HG02798 (cell line): Measurements from ENCODE around the gene RETREG2.
"Not testable (repeated sequence)": the region's sequence is repeated elsewhere in the genome, so short reads cannot be mapped to it uniquely, and the experiment has no call there.

Experiments
- ATAC-seq: cut with Tn5 transposase; IDR thresholded peaks from one replicate; pipeline ENCODE4 v1.9.1; 2021; ENCODE audit warnings: mild to moderate bottlenecking; ENCODE audit not compliant: unreplicated experiment, poor library complexity

Gene RETREG2

DNA sequence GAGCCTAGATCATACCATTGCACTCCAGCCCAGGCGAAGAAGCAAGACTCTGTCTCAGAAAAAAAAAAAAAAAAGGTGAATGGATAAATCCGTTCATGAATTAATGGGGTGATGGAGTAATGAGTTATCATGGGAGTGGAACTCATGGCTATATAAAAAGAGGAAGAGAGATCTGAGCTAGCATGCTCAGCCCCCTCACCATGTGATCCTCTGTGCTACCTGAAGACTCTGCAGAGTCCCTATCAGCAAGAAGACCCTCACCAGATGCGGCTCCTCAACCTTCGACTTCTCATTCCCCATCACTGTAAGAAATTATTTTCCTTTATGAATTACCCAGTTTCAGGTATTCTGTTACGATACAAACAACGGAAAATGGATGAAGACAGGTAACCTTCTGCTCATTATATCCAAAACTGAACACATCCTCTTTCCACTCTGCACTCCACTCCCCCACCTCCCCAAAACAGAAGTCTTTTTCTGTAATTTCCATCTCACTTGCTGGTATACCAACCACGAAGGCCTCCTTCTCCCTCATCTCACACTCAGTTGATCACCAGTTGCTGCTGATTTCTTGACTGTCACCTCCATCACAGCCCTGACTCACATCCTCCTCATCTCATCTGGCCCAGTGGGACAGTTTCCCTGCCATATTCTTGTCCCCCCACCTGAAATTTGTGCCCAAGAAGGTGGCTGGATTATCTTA lies 8.8 kb downstream of the RETREG2 start:
- ATAC-seq = no peak

DNA sequence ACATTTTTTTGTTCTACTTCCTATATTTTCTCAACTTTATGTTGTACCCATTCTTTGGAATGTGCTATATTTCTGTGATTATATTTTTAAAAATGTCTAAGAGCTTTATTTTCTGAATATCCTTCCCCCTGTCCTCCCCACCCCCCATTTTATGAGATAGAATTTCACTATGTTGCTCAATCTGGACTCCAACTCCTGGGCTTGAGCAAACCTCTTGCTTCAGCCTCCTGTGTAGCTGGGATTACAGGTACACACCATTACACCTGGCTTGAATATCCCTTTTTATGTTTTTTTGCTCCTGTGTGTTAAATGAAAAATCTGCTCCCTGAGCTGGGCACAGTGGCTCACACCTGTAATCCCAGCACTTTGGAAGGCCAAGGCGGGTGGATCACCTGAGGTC lies 19.3 kb downstream of the RETREG2 start:
- ATAC-seq = no peak

DNA sequence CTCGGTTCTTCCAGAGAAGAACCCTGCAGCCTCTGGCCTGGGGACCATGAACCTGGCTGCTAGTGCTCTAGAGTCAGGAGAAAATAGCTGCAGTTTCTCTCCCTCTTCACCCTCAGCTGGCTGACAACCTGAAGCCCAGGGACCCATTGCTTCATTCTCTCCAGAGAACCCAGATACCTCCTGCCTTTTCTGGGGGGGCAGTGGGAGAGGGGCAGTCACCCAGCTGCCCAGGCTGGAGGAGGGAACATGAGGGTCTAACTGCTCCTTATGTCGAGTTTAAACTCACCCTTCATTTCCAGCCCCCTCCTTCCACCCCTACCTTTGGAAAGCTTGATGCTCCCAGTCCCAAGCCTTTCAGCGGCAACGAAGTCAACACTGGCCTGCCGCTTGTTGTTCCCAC lies 20.9 kb downstream of the RETREG2 start:
- no peak for ATAC-seq

DNA sequence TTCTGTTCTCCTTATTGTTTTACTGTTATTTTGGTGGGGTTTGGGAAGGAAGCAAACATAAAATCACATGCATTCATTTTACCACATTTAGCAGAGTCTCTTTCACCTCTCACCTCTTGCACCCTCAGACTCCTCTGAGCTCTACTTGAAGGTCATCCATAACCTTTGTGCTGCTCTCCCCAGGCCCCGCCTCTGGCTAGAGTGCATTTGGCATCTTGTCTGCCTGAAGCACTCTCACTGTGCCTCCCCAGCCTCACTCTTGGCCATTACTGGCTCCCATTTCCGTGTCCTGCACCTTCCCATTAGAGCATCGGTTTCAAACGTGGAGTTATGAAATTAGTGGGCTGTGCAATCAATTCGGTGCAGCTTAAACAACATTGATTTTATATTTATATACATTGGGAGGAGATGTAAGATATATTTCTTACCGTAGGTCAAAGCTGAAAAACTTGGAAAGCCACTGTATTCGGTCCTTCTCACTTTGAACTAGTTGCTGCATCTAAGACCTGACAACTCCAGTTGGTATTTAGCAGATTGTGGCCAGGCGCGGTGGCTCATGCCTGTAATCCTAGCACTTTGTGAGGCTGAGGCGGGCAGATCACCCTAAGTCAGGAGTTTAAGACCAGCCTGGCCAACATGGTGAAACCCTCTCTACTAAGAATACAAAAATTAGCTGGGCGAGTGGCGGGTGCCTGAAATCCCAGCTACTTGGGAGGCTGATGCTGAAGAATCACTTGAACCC lies 21.6 kb downstream of the RETREG2 start:
- ATAC-seq = no peak

DNA sequence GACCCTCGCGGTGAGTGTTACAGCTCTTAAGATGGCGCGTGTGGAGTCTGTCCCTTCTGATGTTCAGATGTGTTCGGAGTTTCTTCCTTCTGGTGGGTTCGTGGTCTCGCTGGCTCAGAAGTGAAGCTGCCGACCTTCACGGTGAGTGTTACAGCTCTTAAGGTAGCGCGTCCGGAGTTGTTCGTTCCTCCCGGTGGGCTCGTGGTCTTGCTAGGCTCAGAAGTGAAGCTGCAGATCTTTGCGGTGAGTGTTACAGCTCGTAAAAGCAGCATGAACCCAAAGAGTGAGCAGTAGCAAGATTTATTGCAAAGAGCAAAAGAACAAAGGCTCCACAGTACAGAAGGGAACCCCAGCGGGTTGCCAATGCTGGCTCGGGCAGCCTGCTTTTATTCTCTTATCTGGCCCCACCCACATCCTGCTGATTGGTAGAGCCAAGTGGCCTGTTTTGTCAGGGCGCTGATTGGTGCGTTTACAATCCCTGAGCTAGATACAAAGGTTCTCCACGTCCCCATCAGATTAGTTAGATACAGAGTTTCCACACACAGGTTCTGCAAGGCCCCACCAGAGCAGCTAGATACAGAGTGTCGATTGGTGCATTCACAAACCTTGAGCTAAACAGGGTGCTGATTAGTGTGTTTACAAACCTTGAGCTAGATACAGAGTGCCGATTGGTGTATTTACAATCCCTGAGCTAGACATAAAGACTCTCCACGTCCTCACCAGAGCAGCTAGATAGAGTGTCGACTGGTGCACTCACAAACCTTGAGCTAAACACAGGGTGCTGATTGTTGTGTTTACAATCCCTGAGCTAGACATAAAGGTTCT lies 22.6 kb downstream of the RETREG2 start:
- ATAC-seq = not testable (repeated sequence)

DNA sequence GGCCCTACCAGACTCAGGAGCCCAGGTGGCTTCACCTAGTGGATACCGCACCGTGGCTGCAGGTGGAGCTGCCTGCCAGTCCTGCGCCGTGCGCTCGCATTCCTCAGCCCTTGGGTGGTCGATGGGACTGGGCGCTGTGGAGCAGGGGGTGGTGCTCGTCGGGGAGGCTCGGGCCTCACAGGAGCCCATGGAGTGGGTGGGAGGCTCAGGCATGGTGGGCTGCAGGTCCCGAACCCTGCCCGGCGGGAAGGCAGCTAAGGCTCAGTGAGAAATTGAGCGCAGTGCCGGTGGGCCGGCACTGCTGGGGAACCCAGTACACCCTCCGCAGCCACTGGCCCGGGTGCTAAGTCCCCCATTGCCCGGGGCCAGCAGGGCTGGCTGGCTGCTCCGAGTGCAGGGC lies 23.3 kb downstream of the RETREG2 start:
- ATAC-seq = not testable (repeated sequence)

DNA sequence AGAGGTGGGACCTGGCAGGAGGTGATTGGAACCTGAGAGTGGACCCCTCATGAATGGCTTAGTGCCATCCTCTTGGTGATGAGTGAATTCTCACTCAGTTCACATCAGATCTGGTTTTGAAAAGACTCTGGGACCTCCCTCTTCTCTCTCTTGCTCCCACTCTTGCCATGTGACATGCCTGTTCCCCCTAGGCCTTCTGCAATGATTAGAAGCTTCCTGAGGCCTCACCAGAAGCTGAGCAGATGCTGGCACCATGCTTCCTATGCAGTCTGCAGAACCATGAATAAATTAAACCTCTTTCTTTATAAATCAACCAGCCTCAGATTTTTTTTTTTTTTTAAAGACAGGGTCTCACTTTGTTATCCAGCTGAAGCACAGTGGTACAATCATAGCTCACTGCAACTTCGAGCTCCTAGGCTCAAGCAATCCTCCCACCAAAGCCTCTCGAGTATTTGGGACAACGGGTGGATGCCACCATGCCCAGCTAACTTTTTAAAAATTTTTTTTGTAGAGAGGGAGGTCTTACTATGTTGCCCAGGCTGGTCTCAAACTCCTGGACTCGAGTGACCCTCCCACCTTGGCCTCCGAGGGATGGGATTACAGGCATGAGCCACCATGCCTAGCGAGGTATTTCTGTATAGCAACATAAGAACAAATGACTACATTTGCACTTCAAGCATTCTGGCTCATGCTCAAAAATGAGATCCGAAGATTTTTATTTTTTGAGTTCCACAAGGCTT lies 26.5 kb downstream of the RETREG2 start:
- ATAC-seq = no peak

DNA sequence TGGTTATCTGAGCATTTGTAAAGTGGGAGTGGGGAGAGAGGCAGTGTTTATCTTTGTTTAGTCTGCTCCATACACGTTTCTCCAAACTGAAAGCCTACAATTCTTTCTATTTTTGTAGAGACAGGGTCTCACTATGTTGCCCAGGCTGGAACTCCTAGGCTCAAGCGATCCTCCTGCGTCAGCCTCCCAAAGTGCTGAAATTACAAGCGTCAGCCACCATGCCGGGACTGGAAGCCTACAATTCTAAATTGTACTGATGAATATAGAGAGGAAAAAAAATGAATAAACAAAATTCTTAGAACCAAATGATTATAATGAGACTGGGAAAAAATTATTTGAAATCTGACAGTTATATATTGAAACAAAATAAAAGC lies 27.1 kb downstream of the RETREG2 start:
- ATAC-seq = no peak

DNA sequence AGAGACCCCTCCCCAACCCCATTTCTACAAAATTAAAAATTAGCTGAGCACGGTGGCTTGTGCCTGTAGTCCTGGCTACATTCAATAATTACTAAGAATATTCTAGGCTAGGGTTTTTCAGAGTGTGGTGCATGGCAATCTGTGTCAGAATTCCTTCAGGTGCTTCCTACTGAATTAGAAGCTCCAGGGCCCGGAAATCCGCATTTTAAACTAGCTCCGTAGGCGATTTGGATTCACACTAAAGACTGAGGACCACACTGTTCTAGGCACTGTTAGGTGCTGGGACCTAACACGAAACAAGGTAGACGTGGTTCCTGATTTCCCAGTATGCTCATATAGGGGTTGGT lies 27.9 kb downstream of the RETREG2 start:
- no peak for ATAC-seq

DNA sequence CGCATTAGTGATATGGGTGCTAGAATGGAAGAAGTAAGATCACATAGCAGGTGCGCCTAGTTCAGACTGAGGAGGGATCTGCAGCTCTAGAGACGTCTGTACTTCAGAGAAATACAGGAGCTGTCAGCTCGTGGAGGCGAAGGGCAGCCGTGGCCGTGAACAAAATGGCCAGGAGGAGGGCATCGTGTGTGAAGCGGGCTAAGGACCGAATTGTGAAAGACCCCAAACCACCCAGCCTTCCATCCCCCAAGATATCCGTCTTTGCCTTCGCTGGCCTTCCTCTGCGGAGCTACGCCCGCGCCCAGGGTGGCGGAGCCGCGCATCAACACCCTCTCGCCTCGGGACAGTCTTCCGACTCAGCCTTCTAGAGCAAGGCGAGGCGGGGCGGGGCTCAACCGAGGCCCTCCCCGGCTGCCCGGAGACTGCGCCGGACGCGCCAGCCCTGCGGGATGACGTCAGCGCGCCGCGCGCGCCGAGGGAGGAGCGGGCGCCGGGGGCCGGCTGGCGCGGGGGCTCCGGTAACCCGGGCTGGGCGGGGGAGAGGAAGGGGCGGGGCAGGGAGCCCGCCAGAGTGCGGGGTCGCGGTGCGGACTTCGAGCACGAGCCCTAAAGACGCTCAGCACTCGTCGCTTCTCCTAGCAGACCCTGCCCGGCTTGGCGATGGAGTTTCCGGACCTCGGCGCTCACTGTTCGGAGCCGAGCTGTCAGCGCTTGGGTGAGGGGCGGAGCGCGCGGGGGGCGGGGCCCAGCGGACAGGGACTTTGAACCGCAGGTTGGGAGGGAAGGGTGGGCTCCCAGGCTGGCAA lies 28.5 kb downstream of the RETREG2 start, which contains the start of gene ZFAND2B:
ZFAND2B (plus strand) TSS at position 455 of the 806 bp plus-strand sequence; CDS start at position 661, 206 bp downstream.
- peak; percentile 98 for ATAC-seq

DNA sequence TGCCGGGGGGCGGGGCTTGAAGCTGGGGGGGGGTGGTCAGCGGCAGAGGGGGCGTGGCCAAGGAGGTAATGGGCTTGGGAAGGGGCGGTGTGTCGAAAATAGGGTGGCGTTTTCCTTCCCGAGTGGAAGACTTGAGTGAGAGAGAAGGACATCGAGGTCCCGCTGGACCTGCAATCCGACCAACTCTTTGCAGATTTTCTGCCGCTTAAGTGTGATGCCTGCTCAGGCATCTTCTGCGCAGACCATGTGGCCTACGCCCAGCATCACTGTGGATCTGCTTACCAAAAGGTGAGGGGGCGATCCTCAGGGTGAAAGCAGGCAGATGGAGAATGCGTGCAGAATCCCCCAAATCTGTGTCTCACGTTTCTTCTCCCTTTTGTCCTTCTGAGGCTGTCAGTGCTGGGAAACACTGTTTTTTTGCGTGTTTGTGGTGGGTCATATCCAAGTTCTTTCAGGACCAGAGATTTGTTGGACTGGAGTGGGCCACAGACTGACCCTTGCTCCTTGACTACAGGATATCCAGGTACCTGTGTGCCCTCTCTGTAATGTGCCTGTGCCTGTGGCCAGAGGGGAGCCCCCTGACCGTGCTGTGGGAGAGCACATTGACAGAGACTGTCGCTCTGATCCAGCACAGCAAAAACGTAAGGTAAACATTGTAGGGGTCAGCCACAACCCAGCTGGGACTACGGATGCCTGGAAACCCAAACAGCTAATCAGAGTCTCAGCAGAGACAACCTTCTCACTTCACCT lies 29.2 kb downstream of the RETREG2 start:
- no peak for ATAC-seq

DNA sequence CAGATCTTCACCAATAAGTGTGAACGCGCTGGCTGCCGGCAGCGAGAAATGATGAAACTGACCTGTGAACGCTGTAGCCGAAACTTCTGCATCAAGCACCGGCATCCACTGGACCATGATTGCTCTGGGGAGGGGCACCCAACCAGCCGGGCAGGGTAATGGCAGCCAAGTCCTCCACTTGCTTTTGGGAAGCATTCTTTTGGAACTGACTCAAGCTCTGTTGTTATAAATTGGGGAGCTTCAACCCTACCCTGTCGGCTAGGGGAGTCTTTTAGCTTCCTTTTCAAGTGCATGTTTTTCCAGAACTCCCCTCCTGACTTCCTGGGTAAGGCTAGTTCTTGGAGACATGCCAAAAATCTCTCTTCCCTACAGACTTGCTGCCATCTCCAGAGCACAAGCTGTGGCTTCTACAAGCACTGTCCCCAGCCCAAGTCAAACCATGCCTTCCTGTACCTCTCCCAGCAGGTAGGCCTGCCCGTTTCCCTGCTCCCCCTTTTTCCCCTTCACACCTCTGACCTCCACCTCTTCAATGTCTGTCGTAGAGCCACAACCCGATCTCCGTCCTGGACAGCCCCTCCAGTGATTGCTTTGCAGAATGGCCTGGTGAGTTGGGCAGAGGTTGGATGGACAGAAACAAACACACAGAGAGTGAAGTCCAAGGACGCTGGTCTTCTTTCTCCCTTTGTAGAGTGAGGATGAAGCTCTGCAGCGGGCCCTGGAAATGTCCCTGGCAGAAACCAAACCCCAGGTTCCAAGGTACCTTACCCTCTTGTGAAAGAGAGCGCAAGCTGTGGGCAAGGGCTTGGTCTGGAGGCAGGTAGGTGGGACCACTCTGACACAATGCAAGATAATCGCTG lies 30.0 kb downstream of the RETREG2 start:
- no peak for ATAC-seq

DNA sequence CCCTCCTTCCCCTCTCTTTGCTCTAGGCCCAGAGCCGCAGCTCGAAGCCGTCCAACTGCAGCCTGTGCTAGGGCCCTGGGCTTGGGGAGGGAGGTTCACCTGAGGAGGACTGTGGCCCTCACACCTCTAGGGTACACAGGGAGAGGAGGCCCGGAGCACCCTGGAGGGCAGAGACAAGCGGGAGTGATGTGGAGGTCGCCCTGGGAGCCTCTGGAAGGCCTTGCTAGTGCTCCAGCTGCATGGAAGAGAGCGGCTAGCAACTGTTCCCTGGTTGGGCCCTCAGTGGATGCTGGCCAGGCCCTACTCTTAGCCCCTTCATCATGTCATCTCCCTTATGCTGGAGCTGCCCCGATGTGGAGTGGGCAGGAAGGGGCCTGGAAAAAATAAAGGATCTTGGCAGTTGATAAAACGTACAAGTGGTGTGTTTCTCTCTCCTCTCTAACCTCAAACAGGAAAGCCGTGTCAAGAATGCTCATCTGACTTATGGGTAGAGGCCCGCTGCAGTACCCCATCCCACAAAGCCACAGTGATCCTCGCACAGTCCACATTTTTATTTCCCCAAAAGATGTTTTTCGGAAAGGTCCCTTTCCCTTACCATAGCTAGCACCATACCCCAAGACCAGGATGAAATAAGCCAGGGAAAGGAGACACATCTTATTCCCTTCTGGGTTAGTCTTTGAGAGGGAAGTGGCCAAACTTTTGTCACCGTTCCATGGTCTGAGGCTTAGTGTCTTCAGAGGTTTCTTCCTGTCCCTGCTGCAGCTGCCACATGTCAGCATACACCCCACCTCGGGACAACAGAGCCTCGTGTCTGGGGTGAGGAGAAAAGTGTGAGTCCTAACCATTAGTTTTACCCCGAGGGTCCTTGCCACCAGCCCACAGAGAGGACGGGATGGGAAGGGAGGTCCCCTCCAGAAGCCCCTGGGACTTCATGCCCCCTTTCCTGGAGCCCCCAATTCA lies 31.4 kb downstream of the RETREG2 start:
- ATAC-seq = no peak

DNA sequence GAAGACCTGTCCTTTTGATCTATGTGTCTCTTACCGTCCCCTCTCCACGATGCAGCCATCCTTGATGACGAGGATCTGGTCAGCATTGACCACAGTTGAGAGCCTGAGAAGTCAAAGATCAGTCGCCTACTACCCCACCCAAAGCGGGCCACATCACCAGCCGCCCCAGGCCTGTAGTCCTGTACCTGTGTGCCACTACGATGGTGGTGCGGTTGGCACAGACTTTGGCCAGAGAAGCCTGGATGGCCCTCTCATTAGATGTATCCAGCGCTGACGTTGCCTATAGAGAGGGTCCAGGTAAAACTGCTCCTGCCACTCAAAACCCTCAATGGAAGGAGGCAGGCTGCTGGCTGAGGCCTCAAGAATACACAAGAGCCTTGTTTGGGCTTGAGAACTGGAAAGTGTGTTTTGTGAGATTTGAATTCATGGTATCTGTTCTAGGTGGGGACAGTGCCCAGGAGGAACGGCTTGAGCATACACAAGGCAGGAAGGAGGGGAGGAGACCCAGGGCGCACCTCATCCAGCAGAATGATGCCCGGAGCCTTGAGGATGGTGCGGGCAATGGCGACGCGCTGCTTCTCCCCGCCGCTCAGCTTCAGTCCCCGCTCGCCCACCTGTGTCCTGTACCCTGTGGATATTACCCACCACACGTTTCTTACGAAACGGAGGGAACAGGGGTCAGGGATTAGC lies 32.3 kb downstream of the RETREG2 start:
- ATAC-seq = no peak

DNA sequence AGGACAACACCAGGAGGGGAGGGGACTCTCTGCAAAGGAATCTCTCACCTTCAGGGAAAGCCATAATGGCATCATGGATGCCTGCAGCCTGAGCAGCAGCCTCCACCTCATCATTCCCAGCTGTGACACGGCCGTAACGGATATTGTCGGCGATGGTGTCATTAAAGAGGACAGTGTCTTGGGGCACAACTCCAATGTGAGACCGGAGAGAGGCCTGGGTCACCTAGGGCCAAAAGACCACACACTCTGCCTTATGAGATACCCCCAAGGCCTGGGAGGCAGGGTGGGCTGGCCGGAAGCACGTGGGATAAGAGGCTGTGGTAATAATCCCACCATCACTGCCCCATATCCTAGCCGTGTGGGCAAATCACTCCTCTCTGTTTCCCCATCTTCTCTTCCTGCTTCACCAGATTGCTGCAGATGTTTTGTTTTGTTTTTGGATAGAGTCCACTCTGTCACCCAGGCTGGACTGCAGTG lies 32.8 kb downstream of the RETREG2 start:
- ATAC-seq = no peak

DNA sequence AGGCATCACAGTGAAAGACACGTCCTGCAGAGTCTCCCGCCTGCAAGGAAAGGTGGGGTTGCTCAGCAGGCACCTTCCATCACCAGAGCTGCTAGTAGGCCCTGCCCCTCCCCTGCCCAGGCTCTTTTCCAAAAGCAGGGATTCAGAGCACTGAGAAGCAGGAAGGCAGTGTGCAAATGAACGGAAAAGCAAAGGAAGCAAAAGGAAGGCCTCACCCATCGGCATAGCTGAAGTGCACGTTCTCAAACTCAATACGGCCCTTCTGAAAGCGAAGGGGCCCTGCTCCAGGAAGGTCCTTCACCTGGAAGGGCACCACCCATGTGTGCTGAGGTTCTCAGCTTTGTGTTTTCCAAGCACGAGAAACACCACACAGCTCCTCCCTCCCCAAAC lies 34.9 kb downstream of the RETREG2 start:
- no peak for ATAC-seq
